Neutrophil (primary cell): ENCODE results near the gene PTDSS2.

ENCODE experiments used
- H3K27ac ChIP-seq: fragments of 200-600 bp; sonication (generic); 2 replicates; pipeline ENCODE4 v1.5.1; 2016; ENCODE audit warnings: mild to moderate bottlenecking, moderate library complexity
- H3K27me3 ChIP-seq: fragments of 200-600 bp; sonication (generic); 2 replicates; pipeline ENCODE4 v1.6.0; 2016; ENCODE audit warnings: mild to moderate bottlenecking
- H3K36me3 ChIP-seq: fragments of 200-600 bp; sonication (generic); 2 replicates; pipeline ENCODE4 v1.5.1; 2017
- H3K4me1 ChIP-seq, 2 experiments: fragments of 200-600 bp in 1 of 2; sonication (generic) in 1 of 2; 1 replicate in 1 of 2; 2 replicates in 1 of 2; pipeline versions ENCODE4 v1.5.1 to v1.6.1; 2013 to 2016; ENCODE audit warnings: low read depth in 1 of 2, low read length in 1 of 2, mild to moderate bottlenecking in 1 of 2, moderate library complexity in 1 of 2; ENCODE audit not compliant: control insufficient read depth in 1 of 2, insufficient read depth in 1 of 2
- H3K4me3 ChIP-seq, 2 experiments: fragments of 200-600 bp in 1 of 2; sonication (generic) in 1 of 2; 1 replicate in 1 of 2; 2 replicates in 1 of 2; pipeline ENCODE4 v1.5.1; 2013 to 2016; ENCODE audit warnings: low read depth in 1 of 2, low read length in 1 of 2, mild to moderate bottlenecking in 1 of 2, moderate library complexity in 1 of 2
- H3K9me3 ChIP-seq: fragments of 200-600 bp; sonication (generic); 2 replicates; pipeline ENCODE4 v1.5.1; 2016
- TF ChIP-seq, protein P1 (sequence below): fragments of 200-600 bp; sonication (generic); IDR thresholded peaks from 2 replicates; pipeline ENCODE4 v1.5.1; 2016; ENCODE audit warnings: antibody characterized with exemption

The PTDSS2 gene

DNA sequence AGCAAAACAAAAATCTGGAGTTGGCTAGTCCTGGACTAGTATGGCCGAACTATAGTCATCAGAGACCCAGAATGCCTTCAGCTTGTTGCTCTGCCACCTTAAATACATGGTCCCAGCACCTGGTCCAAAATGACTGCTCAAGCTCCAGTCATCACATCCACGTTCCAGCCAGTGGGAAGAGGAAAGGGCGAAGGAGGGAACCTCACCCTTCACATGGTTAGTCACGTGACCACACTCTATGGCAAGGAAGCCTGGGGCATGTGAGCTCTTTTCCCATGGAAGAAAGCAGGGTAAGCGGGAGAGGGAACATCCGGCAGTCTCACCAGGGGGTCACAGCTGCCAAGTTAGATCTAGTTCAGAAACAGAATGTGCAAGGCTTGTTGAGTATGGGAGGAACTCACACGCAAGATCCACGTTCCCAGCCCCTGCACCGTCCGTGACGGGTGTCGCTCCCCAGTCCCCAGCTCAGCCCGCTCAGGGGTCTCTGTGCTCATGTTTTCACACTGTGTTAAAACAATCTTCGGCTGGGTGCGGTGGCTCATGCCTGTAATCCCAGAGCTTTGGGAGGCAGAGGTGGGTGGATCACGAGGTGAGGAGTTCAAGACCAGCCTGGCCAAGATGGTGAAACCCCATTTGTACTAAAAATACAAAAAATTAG, 6.4 kb upstream of the PTDSS2 start:
- Histone ChIP-seq H3K4me3 (no peak overlapping the region), H3K9me3 (no peaks in the 10 kb centered on the region), H3K4me1 (peaks cover 5 to 11% of the 10 kb centered on the region in 2 experiments), H3K36me3 (no peaks in the 10 kb centered on the region), H3K27ac (no peak overlapping the region), H3K27me3 (peaks cover 66% of the 10 kb centered on the region)
- TF ChIP-seq, protein P1, sequence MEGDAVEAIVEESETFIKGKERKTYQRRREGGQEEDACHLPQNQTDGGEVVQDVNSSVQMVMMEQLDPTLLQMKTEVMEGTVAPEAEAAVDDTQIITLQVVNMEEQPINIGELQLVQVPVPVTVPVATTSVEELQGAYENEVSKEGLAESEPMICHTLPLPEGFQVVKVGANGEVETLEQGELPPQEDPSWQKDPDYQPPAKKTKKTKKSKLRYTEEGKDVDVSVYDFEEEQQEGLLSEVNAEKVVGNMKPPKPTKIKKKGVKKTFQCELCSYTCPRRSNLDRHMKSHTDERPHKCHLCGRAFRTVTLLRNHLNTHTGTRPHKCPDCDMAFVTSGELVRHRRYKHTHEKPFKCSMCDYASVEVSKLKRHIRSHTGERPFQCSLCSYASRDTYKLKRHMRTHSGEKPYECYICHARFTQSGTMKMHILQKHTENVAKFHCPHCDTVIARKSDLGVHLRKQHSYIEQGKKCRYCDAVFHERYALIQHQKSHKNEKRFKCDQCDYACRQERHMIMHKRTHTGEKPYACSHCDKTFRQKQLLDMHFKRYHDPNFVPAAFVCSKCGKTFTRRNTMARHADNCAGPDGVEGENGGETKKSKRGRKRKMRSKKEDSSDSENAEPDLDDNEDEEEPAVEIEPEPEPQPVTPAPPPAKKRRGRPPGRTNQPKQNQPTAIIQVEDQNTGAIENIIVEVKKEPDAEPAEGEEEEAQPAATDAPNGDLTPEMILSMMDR: no peak

GRCh38 chr11:444396-445144, 5.5 kb upstream of the PTDSS2 start:
- TF ChIP-seq, protein P1: no peak
- no peaks in the 10 kb centered on the region for H3K9me3 ChIP-seq
- H3K36me3 ChIP-seq: no peaks in the 10 kb centered on the region
- no peak overlapping the region for H3K4me3 ChIP-seq
- H3K4me1 ChIP-seq: peaks cover 14 to 18% of the 10 kb centered on the region in 2 experiments
- H3K27ac ChIP-seq: no peak overlapping the region
- H3K27me3 ChIP-seq: peaks cover 66% of the 10 kb centered on the region

DNA sequence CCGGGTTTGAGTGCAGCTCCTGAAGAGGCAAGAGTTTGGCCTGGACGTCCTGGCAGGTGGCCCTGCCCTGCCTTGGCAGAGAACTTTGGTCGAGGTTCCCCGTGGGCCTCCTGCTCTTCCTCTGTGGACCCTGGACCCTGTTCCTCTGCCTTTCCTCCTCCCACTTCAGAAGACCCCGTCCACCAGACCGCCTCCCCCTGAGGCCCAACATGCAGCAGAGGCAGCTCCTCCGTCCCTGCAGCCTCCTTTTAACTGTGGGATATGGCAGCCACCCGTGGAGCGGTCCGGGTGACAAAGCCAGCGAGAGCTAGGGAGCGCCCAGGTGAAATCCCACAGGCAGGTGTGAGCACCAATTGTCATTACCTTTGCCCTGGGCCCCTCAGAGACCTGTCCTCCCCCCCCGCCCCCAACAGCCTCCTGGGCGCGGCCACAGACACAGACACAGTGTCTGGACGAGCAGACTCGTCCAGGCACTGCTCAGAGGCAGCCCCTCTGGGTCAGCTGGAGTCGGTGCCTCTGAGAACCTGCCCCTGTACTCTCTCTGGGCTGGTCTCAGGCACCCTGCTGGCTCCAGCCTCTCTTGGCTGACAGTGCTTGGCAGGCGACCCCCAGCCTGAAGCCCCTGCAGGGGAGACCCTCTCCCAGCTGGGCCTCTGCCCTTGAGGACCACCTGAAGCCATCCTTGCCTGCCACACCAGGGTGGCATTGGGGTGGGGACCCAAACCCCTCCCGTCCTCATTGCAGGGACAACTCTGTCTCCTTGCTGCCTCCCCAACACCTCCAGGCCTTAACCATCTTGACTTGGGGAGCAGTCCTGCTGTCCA, 4.1 kb upstream of the PTDSS2 start:
- no peaks in the 10 kb centered on the region for H3K9me3 ChIP-seq
- no peaks in the 10 kb centered on the region for H3K36me3 ChIP-seq
- TF ChIP-seq, protein P1: no peak
- H3K4me3 ChIP-seq: no peak overlapping the region
- peaks cover 66% of the 10 kb centered on the region for H3K27me3 ChIP-seq
- H3K27ac ChIP-seq: no peak overlapping the region
- peaks cover 24 to 28% of the 10 kb centered on the region in 2 experiments for H3K4me1 ChIP-seq

DNA sequence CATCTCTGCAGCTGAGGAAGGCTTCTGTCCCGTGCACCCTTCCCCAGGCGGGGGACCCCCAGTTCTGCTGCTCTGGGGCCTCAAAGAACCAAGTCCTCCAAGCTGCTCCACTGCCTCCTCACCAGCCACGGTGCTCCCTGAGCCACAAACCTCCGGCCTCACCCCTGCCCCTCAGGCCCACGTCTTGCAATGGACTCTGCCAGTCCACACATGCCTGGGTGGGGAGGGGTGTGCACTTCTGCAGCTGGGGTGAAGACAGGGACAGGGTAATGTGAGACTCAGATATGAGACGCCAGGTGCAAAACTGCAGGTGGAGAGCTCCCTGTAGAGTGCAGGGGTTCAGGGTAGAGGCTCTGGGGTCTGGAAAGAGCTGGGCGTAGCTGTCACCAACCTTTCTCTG, 3.2 kb upstream of the PTDSS2 start:
- peaks cover 28 to 34% of the 10 kb centered on the region in 2 experiments for H3K4me1 ChIP-seq
- H3K27ac ChIP-seq: no peak overlapping the region
- no peaks in the 10 kb centered on the region for H3K36me3 ChIP-seq

More for the DNA sequence above, 3.2 kb upstream of the PTDSS2 start:
- Histone ChIP-seq H3K4me3 (no peak overlapping the region), H3K9me3 (no peaks in the 10 kb centered on the region), H3K27me3 (peaks cover 64% of the 10 kb centered on the region)
- TF ChIP-seq, protein P1: no peak
